SK-N-SH (cell line): Measurements from ENCODE around the gene TRAF7. TPM values are rescaled to one million over a fixed set of nuclear protein-coding genes. Genes with fewer than 3 reads are reported as not detected.
"Not testable (repeated sequence)": the region's sequence is repeated elsewhere in the genome, so short reads cannot be mapped to it uniquely, and the experiment has no call there.

Source experiments
- CTCF ChIA-PET: fragments of 300-600, 350-600 bp; formaldehyde crosslinking; extraction: SDS; loops from one replicate; lab custom pipeline; 2021; lab: Yijun Ruan, JAX
- POLR2A ChIA-PET: fragments of 350-600 bp; sonication (Branson Sonifier 250); formaldehyde crosslinking; extraction: SDS; loops from one replicate; lab custom pipeline; 2020; ENCODE audit warnings: antibody characterized with exemption, inconsistent platforms; lab: Yijun Ruan, JAX
- DNase-seq: peaks from one replicate; pipeline ENCODE4 v3.0.0; 2012
- H2AFZ ChIP-seq: fragments of 200-600 bp; sonication (generic); 2 replicates; pipeline ENCODE4 v1.8.1; 2016; ENCODE audit warnings: antibody characterized with exemption, mild to moderate bottlenecking, low read depth
- H3F3A ChIP-seq: fragments of 200-600 bp; sonication (generic); replicated peaks from 2 replicates; pipeline ENCODE3; 2016; ENCODE audit warnings: antibody characterized with exemption, mild to moderate bottlenecking; ENCODE audit not compliant: insufficient read depth
- H3K27ac ChIP-seq, 2 experiments: fragments of 200-500 bp in 1 of 2; fragments of 200-600 bp in 1 of 2; sonication (Bioruptor generic) in 1 of 2; sonication (generic), shearing (Covaris generic) in 1 of 2; 2 replicates each; pipeline versions ENCODE4 v1.5.1 to v1.6.1; 2014 to 2016; ENCODE audit warnings: low read depth in 2 of 2, inconsistent platforms in 1 of 2, low read length in 1 of 2, mild to moderate bottlenecking in 1 of 2, mixed read lengths in 1 of 2
- H3K27me3 ChIP-seq: fragments of 200-600 bp; sonication (generic), shearing (Covaris generic); 2 replicates; pipeline ENCODE4 v1.6.1; 2016; ENCODE audit warnings: mixed run types; ENCODE audit not compliant: insufficient read depth
- H3K36me3 ChIP-seq, 2 experiments: fragments of 200-500 bp in 1 of 2; fragments of 200-600 bp in 1 of 2; sonication (Bioruptor generic) in 1 of 2; sonication (generic) in 1 of 2; replicated peaks in 1 of 2; 2 replicates each; pipeline versions ENCODE3 to v1.5.1; 2014 to 2016; ENCODE audit warnings: low read length in 1 of 2, mild to moderate bottlenecking in 1 of 2; ENCODE audit not compliant: insufficient read depth in 2 of 2, control insufficient read depth in 1 of 2
- H3K4me1 ChIP-seq, 2 experiments: fragments of 200-500 bp in 1 of 2; fragments of 200-600 bp in 1 of 2; sonication (Bioruptor generic) in 1 of 2; sonication (generic), shearing (Covaris generic) in 1 of 2; 2 replicates each; pipeline versions ENCODE4 v1.5.1 to v1.6.1; 2014 to 2016; ENCODE audit warnings: low read depth in 1 of 2, low read length in 1 of 2, mixed run types in 1 of 2; ENCODE audit not compliant: insufficient read depth in 2 of 2, control insufficient read depth in 1 of 2
- H3K4me2 ChIP-seq: fragments of 200-600 bp; sonication (generic), shearing (Covaris generic); 2 replicates; pipeline ENCODE4 v1.6.1; 2017; ENCODE audit warnings: mixed run types
- H3K4me3 ChIP-seq, 2 experiments: fragments of 200-500 bp in 1 of 2; fragments of 200-600 bp in 1 of 2; sonication (Bioruptor generic) in 1 of 2; sonication (generic), shearing (Covaris generic) in 1 of 2; 2 replicates each; pipeline versions ENCODE4 v1.5.1 to v1.8.1; 2014 to 2016; ENCODE audit warnings: low read depth in 2 of 2, inconsistent platforms in 1 of 2, low read length in 1 of 2, mild to moderate bottlenecking in 1 of 2, mixed read lengths in 1 of 2, moderate library complexity in 1 of 2
- H3K79me2 ChIP-seq: fragments of 200-600 bp; sonication (generic); 2 replicates; pipeline ENCODE4 v1.8.1; 2017; ENCODE audit warnings: mild to moderate bottlenecking; ENCODE audit not compliant: insufficient read depth
- H3K9ac ChIP-seq: fragments of 200-600 bp; sonication (generic); 2 replicates; pipeline ENCODE4 v1.6.1; 2017; ENCODE audit warnings: mixed run types
- H3K9me2 ChIP-seq: fragments of 200-600 bp; sonication (generic); 2 replicates; pipeline ENCODE4 v1.6.1; 2017; ENCODE audit warnings: mixed run types
- H3K9me3 ChIP-seq: fragments of 200-600 bp; sonication (generic); 2 replicates; pipeline ENCODE4 v1.6.1; 2017; ENCODE audit warnings: mixed run types, mild to moderate bottlenecking, moderate library complexity
- H4K20me1 ChIP-seq: fragments of 200-600 bp; sonication (generic); 2 replicates; pipeline ENCODE4 v1.6.1; 2017; ENCODE audit warnings: mild to moderate bottlenecking, mixed run types; ENCODE audit not compliant: insufficient read depth
- WGBS: methylation state at CpG from one replicate; pipeline ENCODE4 v1.1.6; 2017; ENCODE audit warnings: low lambda C conversion rate; 5-methylcytosine and 5-hydroxymethylcytosine counted together
- polyA plus RNA-seq, 3 experiments: library from polyadenylated mRNA; depleted of rRNA; stranded (reverse); fragments of >200 nt; gene quantifications; 2 replicates each; pipeline ENCODE4 v1.2.3, GENCODE V29; 2012

Gene TRAF7
- polyA plus RNA-seq, 1 of the 3 experiments (the other 2 are of a cell fraction): 73.0 TPM

- H3K9me3 ChIP-seq, H3K4me1 ChIP-seq, H3K4me3 ChIP-seq, DNase-seq, H3K79me2 ChIP-seq, H3K9me2 ChIP-seq, H4K20me1 ChIP-seq, H3K4me2 ChIP-seq, H2AFZ ChIP-seq, H3K9ac ChIP-seq, CTCF ChIA-PET, H3F3A ChIP-seq, POLR2A ChIA-PET, H3K27me3 ChIP-seq, H3K27ac ChIP-seq: not testable (repeated sequence)
- 96% methylated on average over 22 of the region's 73 CpGs for WGBS
- H3K36me3 ChIP-seq: peaks cover 0 to 25% of the 10 kb centered on the region in 2 experiments
Measured at GRCh38 chr16:2108446-2109270, 46.9 kb upstream of the TRAF7 start.

- POLR2A ChIA-PET, H3K27me3 ChIP-seq, H3K4me1 ChIP-seq, H3K9me3 ChIP-seq, H4K20me1 ChIP-seq, H3K79me2 ChIP-seq, H3K27ac ChIP-seq, H3K4me2 ChIP-seq, H3F3A ChIP-seq, H3K4me3 ChIP-seq, H2AFZ ChIP-seq, H3K9me2 ChIP-seq, DNase-seq, H3K9ac ChIP-seq, CTCF ChIA-PET: not testable (repeated sequence)
- WGBS: 95% methylated on average over 7 of the region's 25 CpGs
- peaks cover 0 to 29% of the 10 kb centered on the region in 2 experiments for H3K36me3 ChIP-seq
Measured at GRCh38 chr16:2109271-2109580, 46.4 kb upstream of the TRAF7 start.

GRCh38 chr16:2109872-2110271, 45.7 kb upstream of the TRAF7 start:
- H3K9me2 ChIP-seq, H3F3A ChIP-seq, H3K9ac ChIP-seq, H2AFZ ChIP-seq, H4K20me1 ChIP-seq, DNase-seq, H3K27ac ChIP-seq, POLR2A ChIA-PET, H3K4me3 ChIP-seq, H3K79me2 ChIP-seq, H3K27me3 ChIP-seq, H3K4me2 ChIP-seq, CTCF ChIA-PET, H3K9me3 ChIP-seq, H3K4me1 ChIP-seq: not testable (repeated sequence)
- no CpG with 5 or more reads among the region's 23 CpGs for WGBS
- peaks cover 0 to 30% of the 10 kb centered on the region in 2 experiments for H3K36me3 ChIP-seq

GRCh38 chr16:2110332-2111008, 45.1 kb upstream of the TRAF7 start:
- H3K9me2 ChIP-seq, DNase-seq, H2AFZ ChIP-seq, H3K27me3 ChIP-seq, H4K20me1 ChIP-seq, H3K9ac ChIP-seq, POLR2A ChIA-PET, H3K9me3 ChIP-seq, H3K79me2 ChIP-seq, H3K4me1 ChIP-seq, H3K4me2 ChIP-seq, H3F3A ChIP-seq, H3K4me3 ChIP-seq, CTCF ChIA-PET, H3K27ac ChIP-seq: not testable (repeated sequence)
- H3K36me3 ChIP-seq: peaks cover 0 to 30% of the 10 kb centered on the region in 2 experiments
- WGBS: over 99% methylated on average over 17 of the region's 43 CpGs

GRCh38 chr16:2111009-2111353, 44.6 kb upstream of the TRAF7 start:
- H3K9me2 ChIP-seq, H3K4me3 ChIP-seq, H3K27me3 ChIP-seq, H4K20me1 ChIP-seq, H2AFZ ChIP-seq, H3K9me3 ChIP-seq, H3K27ac ChIP-seq, H3K4me1 ChIP-seq, H3K4me2 ChIP-seq, H3K79me2 ChIP-seq, H3K9ac ChIP-seq, DNase-seq, CTCF ChIA-PET, POLR2A ChIA-PET, H3F3A ChIP-seq: not testable (repeated sequence)
- WGBS: 98% methylated on average over 16 of the region's 36 CpGs
- peaks cover 0 to 30% of the 10 kb centered on the region in 2 experiments for H3K36me3 ChIP-seq

- H3K4me2 ChIP-seq, H2AFZ ChIP-seq, H3K27me3 ChIP-seq, H3F3A ChIP-seq, H3K9me2 ChIP-seq, H3K9me3 ChIP-seq, H3K9ac ChIP-seq, H4K20me1 ChIP-seq, POLR2A ChIA-PET, DNase-seq, CTCF ChIA-PET, H3K79me2 ChIP-seq, H3K27ac ChIP-seq, H3K4me1 ChIP-seq, H3K4me3 ChIP-seq: not testable (repeated sequence)
- H3K36me3 ChIP-seq: peaks cover 0 to 30% of the 10 kb centered on the region in 2 experiments
- 86% methylated on average over 8 of the region's 65 CpGs for WGBS
Measured at GRCh38 chr16:2111412-2112335, 43.9 kb upstream of the TRAF7 start.
